Hepatocyte (in vitro differentiated cells): ENCODE data around the gene DPP10.

Experiments
- EZH2 ChIP-seq: fragments of 200-600 bp; sonication (generic); IDR thresholded peaks from 2 replicates; pipeline ENCODE4 v1.6.1; 2016; ENCODE audit warnings: antibody characterized with exemption, mild to moderate bottlenecking, borderline replicate concordance
- EZH2phosphoT487 ChIP-seq: fragments of 200-600 bp; sonication (generic); IDR thresholded peaks from one replicate; pipeline ENCODE4 v1.6.1; 2018; ENCODE audit warnings: antibody characterized with exemption, mild to moderate bottlenecking, low read depth, moderate library complexity; ENCODE audit not compliant: unreplicated experiment, severe bottlenecking
- TF ChIP-seq, protein P1 (sequence below): fragments of 200-600 bp; sonication (generic); IDR thresholded peaks from 2 replicates; pipeline ENCODE4 v1.5.1; 2016; ENCODE audit warnings: antibody characterized with exemption, mild to moderate bottlenecking; ENCODE audit not compliant: poor library complexity

DNA sequence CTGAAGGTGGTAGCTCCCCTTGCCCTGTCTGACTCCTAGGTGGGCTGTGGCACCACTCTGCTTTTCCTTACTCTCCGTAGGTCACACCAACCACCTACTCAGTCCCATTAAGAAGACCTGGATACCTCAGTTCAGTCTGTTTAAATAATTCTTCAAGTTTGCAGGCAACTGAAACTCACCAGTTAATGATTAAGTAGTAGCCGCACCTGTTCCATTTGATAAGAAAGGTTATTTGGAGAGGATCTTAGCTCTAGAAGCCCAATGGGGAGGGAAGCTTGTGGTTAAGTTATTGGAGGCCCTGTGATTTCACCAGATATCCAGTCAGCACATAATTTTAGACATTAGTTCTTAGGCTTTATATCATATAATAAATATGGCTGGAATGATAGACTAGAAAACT is 1193.0 kb downstream of the DPP10 start:
- no peak for TF ChIP-seq EZH2
- TF ChIP-seq, protein P1, sequence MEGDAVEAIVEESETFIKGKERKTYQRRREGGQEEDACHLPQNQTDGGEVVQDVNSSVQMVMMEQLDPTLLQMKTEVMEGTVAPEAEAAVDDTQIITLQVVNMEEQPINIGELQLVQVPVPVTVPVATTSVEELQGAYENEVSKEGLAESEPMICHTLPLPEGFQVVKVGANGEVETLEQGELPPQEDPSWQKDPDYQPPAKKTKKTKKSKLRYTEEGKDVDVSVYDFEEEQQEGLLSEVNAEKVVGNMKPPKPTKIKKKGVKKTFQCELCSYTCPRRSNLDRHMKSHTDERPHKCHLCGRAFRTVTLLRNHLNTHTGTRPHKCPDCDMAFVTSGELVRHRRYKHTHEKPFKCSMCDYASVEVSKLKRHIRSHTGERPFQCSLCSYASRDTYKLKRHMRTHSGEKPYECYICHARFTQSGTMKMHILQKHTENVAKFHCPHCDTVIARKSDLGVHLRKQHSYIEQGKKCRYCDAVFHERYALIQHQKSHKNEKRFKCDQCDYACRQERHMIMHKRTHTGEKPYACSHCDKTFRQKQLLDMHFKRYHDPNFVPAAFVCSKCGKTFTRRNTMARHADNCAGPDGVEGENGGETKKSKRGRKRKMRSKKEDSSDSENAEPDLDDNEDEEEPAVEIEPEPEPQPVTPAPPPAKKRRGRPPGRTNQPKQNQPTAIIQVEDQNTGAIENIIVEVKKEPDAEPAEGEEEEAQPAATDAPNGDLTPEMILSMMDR = no peak
- TF ChIP-seq EZH2phosphoT487 = no peak
